ENCODE measurements around the gene GABRG3. TPM values are rescaled to one million over a fixed set of nuclear protein-coding genes. Genes with fewer than 3 reads are reported as not detected.

Gene GABRG3
- polyA plus RNA-seq, 6 donors from 2014 or later = not detected

DNA sequence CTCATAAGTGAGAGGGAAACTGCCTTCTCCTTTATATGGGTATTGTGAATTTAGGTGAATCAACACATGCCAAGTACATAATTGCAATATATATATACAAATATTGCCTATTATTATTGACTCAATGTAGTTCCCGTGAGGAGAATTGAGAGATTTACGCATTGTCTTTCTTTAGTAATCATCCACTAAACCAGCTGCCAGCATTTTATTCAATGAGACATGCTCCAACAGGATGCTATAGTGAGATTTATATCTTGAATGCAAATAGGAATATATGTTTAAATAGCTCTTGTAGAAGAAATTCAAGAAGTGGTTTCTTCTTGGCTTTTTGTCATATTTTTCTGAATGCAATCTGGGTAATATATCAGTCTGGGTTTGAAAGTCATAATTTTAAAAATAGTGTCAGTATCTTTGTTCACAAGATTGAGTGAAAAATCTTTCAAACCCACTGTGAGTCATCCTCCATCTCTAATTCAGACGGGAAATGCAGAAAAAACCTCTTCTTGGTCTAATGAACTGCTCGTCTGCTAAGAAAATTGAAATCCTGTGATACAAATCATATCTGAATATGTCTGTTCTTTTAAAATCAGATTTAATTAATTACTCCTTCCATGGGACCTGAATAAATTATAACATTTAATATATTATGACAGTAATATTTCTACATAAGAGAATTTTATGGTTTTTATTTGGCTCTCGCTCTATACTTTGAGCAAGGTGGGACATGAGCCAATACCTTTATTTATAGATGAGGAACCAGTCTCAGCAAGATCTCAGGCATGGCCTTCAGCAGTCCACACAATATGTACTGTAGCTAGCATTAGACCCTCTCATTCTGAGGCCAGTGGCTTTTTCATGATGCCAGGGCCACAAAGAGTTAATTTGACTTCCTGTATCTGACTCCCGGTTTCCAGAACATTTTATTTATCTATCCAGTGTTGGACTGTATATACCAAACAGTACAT is 516.0 kb downstream of the GABRG3 start:
- Mint-ChIP-seq H3K27me3 (no peaks in the 10 kb centered on the region), H3K4me1 (no peaks in the 10 kb centered on the region), H3K4me3 (no peak overlapping the region), H3K27ac (peak overlapping the region in 1 of 6 donors; percentile 39), H3K9me3 (peaks cover 4 to 22% (median 7%) of the 10 kb centered on the region in 7 donors), H3K36me3 (no peaks in the 10 kb centered on the region)
- ATAC-seq (ENCODE audit: low read depth in 2 of 2) (no peak), DNase-seq (no peak)

DNA sequence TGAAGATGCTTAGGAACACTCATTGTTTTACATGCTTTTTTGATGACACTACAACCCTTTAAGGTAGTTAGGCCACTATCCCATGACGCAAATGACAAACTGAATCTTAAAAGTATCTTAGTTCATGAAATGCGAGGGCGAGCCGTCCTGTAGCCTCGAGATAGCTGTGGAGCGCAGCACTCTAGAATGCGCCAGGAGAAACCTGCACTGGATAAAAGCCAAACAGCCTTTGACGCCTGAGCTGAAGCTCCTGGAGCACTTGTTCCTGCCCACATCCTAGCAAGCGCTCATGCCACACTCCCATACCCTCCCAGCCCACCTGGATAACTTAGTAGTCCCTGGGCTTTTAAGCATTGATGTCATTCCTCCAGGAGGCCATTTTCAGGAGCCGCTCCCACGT is 516.9 kb downstream of the GABRG3 start:
- ATAC-seq (ENCODE audit: low read depth in 2 of 2) = no peak
- no peak for DNase-seq
- peaks cover 4 to 22% (median 7%) of the 10 kb centered on the region in 7 donors for H3K9me3 Mint-ChIP-seq
- H3K27ac Mint-ChIP-seq = no peak overlapping the region
- H3K4me3 Mint-ChIP-seq = no peak overlapping the region
- no peaks in the 10 kb centered on the region for H3K36me3 Mint-ChIP-seq
- H3K4me1 Mint-ChIP-seq = no peaks in the 10 kb centered on the region
- H3K27me3 Mint-ChIP-seq = no peaks in the 10 kb centered on the region

DNA sequence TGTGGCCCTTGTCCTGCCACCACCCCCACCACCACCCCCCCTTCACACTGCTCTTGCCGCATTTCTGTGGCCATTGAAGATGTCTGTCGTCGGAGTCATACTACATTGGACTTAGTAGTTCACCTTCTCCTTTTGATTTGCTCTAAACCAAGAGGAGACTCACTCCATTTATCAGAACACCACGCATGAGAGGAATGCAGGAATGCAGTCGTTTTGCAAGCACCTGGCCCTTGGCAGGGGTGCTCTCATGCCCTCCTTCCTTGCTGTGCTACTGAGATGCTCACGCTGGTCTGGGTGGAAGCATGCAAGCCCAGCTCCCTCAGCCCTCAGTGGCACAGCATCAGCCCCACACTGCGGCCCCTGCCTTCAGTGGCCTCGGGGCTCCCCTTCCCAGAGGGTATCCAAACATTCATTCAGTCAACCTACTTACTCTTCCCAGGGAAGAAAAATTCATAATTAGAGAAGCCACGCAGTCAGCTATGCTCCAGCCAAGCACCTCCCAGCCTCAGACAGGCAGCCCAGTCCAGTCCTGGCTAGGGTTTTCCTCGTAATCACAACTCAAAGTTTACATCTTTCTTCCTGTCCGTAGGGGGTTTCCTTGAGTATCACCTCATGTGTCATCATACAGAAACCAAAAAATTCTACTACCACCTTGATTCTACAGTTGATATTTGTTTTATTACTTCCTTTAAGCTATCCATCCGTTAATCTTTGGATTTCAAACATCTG is 520.0 kb downstream of the GABRG3 start:
- H3K27ac Mint-ChIP-seq = no peak overlapping the region
- DNase-seq (no peak), ATAC-seq (ENCODE audit: low read depth in 2 of 2) (no peak)
- H3K27me3 Mint-ChIP-seq = no peaks in the 10 kb centered on the region
- H3K9me3 Mint-ChIP-seq = peaks cover 0 to 12% (median 7%) of the 10 kb centered on the region in 7 donors
- no peak overlapping the region for H3K4me3 Mint-ChIP-seq
- H3K36me3 Mint-ChIP-seq = no peaks in the 10 kb centered on the region
- H3K4me1 Mint-ChIP-seq = no peaks in the 10 kb centered on the region

DNA sequence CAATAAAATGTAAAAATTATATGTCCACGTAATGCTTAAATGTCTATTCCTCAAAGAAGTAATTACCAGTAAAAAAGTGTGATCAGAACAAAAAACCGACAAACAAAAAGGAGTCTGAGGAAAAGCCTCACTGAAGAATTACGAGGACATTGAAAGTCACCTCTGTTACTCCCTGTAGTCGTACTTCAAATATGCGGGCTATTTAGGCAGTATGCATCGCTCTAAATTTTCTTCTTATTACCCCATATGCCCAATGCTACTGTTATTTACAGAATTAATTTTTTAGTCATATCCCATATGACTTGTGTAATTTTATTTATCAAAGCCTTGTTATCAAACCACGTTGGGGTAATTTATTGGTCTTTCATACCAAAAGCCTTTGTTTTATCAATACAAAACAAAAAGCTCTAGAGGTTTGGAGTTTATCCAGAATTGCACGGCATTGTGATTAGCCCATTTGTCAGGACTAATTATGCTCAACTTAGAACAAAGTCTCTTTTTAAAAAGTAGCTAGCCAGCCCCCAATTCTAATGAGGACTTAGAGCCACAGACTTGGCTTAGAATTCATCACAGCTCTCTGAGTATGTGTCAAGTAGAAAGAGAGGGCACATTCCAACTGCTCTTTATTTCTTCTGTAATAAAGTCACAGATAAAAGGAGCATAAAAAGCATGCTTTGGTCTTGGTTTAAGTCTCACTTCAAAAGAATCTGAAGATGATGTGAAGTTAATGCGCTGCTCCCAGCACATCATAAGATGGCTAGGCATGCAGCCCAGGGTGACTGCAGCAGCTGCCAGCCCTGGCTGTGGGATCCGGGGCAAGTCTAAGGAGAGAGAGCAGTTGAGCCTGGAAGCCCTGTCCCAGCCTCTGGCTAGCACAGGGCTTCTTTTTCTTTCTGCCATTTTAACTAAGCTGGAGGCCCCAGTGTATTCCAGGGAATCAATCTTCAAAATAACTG is 521.0 kb downstream of the GABRG3 start:
- Mint-ChIP-seq H3K4me1 (no peaks in the 10 kb centered on the region), H3K27me3 (no peaks in the 10 kb centered on the region), H3K36me3 (no peaks in the 10 kb centered on the region), H3K27ac (no peak overlapping the region), H3K9me3 (peaks cover 0 to 12% (median 9%) of the 10 kb centered on the region in 7 donors), H3K4me3 (no peak overlapping the region)
- no peak for DNase-seq
- no peak for ATAC-seq (ENCODE audit: low read depth in 2 of 2)

DNA sequence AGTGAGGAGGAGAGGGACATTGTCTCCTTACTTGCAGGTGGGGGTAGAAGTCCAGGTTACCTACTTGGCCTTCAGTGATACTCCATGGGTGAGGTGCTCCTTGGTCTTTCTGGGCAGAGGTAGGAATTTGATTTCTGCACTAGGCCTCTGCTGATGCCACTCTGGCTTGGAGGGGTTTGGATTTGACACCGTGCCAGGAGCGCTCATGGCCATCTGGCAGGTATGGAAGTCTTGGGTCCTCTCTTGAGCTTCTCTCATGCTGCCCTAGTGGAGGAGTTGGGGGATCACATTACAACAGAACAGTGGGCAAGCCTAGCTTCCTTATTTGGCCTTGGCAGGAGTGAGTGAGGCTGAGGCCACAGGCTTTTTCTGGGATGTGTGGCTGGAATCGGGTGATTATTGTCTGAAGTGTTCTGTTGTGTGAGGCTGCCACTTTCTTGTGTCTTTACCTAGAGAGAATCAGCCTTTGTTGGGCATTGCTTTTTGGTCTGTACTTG is 525.0 kb downstream of the GABRG3 start:
- ATAC-seq (ENCODE audit: low read depth in 2 of 2) (no peak), DNase-seq (no peak)
- Mint-ChIP-seq H3K4me3 (no peak overlapping the region), H3K27ac (no peak overlapping the region), H3K9me3 (peaks cover 0 to 27% (median 6%) of the 10 kb centered on the region in 7 donors), H3K36me3 (no peaks in the 10 kb centered on the region), H3K27me3 (no peaks in the 10 kb centered on the region), H3K4me1 (no peaks in the 10 kb centered on the region)

DNA sequence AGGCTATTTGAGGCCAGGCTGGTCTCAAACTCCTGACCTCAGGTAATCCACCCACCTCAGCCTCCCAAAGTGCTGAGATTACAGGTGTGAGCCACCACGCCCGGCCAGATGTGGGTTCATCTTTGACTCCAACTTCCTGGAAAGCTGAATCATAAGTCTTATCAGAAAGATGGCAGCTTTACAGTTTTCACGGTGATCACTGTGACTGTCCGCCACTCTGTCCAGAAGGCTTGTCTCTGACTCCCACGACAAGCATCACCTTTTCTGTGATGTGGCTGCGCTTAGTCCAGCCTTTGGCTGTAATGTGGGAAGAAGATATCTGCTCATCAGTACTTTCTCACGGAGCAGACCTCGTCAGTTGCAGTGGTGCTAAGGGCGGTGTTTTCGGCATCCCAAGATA is 527.7 kb downstream of the GABRG3 start:
- H3K27me3 Mint-ChIP-seq = no peaks in the 10 kb centered on the region
- H3K9me3 Mint-ChIP-seq = peaks cover 0 to 24% (median 7%) of the 10 kb centered on the region in 7 donors
- no peaks in the 10 kb centered on the region for H3K36me3 Mint-ChIP-seq
- H3K27ac Mint-ChIP-seq = no peak overlapping the region
- no peak for ATAC-seq (ENCODE audit: low read depth in 2 of 2)
- H3K4me3 Mint-ChIP-seq = no peak overlapping the region
- no peaks in the 10 kb centered on the region for H3K4me1 Mint-ChIP-seq
- no peak for DNase-seq

DNA sequence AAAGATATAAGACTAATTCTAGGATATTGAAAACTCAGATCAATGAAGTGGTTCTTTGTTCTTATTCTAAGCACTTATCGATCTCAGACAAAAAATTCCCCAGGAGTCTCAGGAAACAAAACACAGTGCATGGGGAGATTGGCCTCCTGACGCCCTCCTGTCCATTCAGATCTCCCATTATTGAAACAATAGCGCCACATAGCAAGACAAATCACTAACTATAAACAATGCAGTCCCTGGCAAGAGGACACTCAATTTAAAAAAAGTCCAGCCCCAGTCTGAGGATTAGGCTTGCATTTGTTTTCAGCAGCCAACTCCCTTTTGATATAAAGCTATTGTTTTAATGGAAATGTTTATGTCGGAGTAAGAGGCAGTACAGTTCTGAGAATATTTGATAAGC is 528.2 kb downstream of the GABRG3 start:
- no peak for DNase-seq
- no peak overlapping the region for H3K4me3 Mint-ChIP-seq
- H3K9me3 Mint-ChIP-seq = peaks cover 0 to 24% (median 7%) of the 10 kb centered on the region in 7 donors

DNA sequence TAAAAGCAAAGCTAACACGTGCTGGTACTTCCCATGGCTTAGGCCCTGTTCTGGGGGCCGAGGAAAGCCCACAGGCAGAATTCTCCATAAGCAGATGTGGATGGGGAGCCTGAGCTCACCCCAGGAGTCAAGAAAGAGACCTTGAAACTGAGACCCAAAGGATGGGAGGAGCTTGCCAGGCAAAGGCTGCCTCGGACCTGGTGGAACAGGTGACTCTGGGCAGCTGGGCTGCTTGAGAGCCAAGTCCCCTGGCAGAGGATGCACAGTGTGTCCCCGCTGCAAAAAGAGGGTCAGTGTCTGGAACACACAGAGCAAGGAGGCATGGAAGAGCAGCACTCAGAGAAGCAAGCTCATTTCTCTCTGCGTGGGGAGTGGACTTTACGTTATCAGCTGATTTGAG is 528.7 kb downstream of the GABRG3 start:
- DNase-seq (no peak), ATAC-seq (ENCODE audit: low read depth in 2 of 2) (no peak)
- H3K36me3 Mint-ChIP-seq = no peaks in the 10 kb centered on the region
- no peaks in the 10 kb centered on the region for H3K27me3 Mint-ChIP-seq
- no peak overlapping the region for H3K4me3 Mint-ChIP-seq
- peaks cover 0 to 24% (median 7%) of the 10 kb centered on the region in 7 donors for H3K9me3 Mint-ChIP-seq
- H3K4me1 Mint-ChIP-seq = no peaks in the 10 kb centered on the region
- H3K27ac Mint-ChIP-seq = peak overlapping the region in 3 of 6 donors; percentile 44 to 85 (median 58)

More for the DNA sequence above, 528.2 kb downstream of the GABRG3 start:
- Mint-ChIP-seq H3K4me1 (no peaks in the 10 kb centered on the region), H3K27ac (no peak overlapping the region), H3K27me3 (no peaks in the 10 kb centered on the region), H3K36me3 (no peaks in the 10 kb centered on the region)
- no peak for ATAC-seq (ENCODE audit: low read depth in 2 of 2)

DNA sequence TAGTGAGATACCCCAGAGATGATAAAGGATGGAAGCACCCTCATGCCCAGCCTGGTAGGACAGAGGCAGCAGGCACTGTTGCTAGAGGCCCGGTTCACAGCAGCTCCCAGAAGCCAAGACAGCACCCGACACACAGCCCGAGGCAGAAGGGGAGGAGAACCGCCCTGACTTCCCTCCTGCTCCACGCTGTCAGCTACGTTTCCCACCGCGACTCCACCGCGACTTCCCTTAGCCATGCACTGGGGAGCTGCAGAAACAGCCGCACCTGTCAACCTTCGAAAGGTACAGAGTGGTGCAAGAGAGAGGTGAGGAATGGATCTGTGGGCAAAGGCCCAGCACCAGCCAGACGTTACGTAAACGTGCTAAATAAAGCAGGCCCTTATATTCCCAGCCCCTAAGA is 529.2 kb downstream of the GABRG3 start:
- H3K4me1 Mint-ChIP-seq = no peaks in the 10 kb centered on the region
- H3K27me3 Mint-ChIP-seq = no peaks in the 10 kb centered on the region
- ATAC-seq (ENCODE audit: low read depth in 2 of 2) (no peak), DNase-seq (no peak)
- no peaks in the 10 kb centered on the region for H3K36me3 Mint-ChIP-seq
- H3K27ac Mint-ChIP-seq = peak overlapping the region in 1 of 6 donors; percentile 85
- no peak overlapping the region for H3K4me3 Mint-ChIP-seq
- H3K9me3 Mint-ChIP-seq = peaks cover 0 to 24% (median 7%) of the 10 kb centered on the region in 7 donors

DNA sequence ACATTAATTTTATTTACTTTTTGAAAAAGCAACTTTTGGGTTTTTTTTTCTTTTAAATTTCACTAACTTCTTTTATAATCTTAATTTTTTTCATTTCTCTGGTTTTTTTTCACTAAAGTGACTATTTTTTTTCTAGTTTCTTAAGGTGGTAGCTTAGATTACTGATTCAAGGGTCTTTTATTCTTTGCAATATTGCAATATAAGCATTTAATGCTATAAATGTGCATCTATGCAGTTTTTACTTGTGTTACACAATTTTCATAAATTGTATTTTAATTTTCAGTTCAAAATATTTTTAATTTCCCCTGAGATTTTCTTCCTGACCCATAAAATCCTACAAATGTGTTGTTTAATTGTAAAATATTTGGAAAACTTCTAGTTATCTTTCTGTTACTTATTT is 535.8 kb downstream of the GABRG3 start:
- H3K27ac Mint-ChIP-seq = no peak overlapping the region
- ATAC-seq (ENCODE audit: low read depth in 2 of 2) (no peak), DNase-seq (no peak)
- H3K4me1 Mint-ChIP-seq = no peaks in the 10 kb centered on the region
- no peak overlapping the region for H3K4me3 Mint-ChIP-seq
- H3K9me3 Mint-ChIP-seq = peaks cover 10 to 31% (median 15%) of the 10 kb centered on the region in 7 donors
- H3K36me3 Mint-ChIP-seq = peaks cover 0 to 8% of the 10 kb centered on the region in 2 donors
- H3K27me3 Mint-ChIP-seq = no peaks in the 10 kb centered on the region

DNA sequence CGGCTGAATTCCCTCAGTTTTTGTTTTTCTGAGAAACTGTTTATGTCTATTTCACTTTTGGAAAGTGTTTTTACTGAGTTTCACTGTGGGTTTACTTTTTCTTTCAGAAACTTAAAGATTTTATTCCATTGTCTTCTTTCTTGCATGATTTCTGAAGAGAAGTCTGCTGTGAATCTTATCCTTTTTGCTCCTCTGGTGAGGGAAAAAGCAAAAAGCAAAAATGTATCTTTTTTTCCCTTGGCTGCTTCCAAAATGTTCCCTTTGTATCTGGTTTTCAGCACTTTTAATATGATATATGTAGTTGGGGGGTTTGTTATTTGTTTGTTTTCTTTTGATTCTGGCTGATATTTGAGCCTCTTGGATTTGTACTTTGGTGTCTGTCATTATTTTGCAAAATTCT is 538.0 kb downstream of the GABRG3 start:
- Mint-ChIP-seq H3K27ac (peak overlapping the region in 1 of 6 donors; percentile 21), H3K4me3 (no peak overlapping the region), H3K36me3 (peaks cover 0 to 8% of the 10 kb centered on the region in 2 donors), H3K9me3 (peaks cover 14 to 31% (median 18%) of the 10 kb centered on the region in 7 donors), H3K27me3 (no peaks in the 10 kb centered on the region), H3K4me1 (no peaks in the 10 kb centered on the region)
- no peak for DNase-seq
- no peak for ATAC-seq (ENCODE audit: low read depth in 2 of 2)

DNA sequence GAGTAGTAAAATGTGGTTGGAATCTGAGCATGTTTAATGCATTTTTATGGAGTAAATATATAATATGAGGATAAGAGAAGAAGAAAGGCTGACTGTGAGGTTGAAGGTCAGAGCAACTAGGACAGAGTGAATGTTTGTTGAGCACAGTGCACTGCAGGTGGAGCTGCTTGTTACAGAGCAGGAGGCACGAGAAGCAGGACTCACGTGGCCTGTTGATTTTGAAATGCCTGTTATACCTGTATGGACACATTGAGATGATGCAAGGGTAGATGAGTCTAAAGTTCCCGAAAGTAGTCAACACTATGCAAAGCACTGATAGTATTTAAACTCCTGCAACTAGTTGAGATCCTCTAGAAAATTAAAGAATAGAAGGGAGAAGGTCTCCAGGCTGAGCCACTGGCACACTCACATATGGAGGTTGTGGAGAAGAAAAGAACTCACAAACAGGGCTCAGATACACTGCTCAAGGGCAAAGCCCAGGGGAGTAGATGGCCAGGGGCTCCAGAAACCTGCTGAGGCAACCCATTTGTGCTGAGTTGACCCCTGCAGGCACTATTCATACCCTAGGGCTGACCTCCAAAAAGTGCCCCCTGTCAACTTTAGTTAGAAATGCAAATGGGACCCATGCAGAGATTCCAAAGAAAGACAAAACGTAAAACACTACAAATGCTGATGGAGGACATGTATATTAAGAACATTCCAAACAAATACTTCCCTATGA is 541.5 kb downstream of the GABRG3 start:
- DNase-seq (no peak), ATAC-seq (ENCODE audit: low read depth in 2 of 2) (no peak)
- Mint-ChIP-seq H3K4me1 (no peaks in the 10 kb centered on the region), H3K36me3 (peaks cover 0 to 8% of the 10 kb centered on the region in 2 donors), H3K27ac (no peak overlapping the region), H3K27me3 (no peaks in the 10 kb centered on the region), H3K4me3 (no peak overlapping the region), H3K9me3 (peaks cover 14 to 35% (median 19%) of the 10 kb centered on the region in 7 donors)

All from naive B cell (primary cell).